MCF 10A (cell line): ENCODE results near the gene NIPAL1. TPM values are rescaled to one million over a fixed set of nuclear protein-coding genes. Genes with fewer than 3 reads are reported as not detected.

ENCODE experiments used
- BruUV-seq: library from RNA; stranded (reverse); fragments of 400-500 nt; replicated peaks from 2 replicates; lab custom pipeline; 2021; lab: Mats Ljungman, UMichigan
- CTCF ChIA-PET: fragments of 300-600 bp; sonication (Branson Sonifier 250); formaldehyde crosslinking; extraction: SDS; loops from one replicate; lab custom pipeline; 2021; ENCODE audit warnings: antibody characterized with exemption, inconsistent platforms; lab: Yijun Ruan, JAX
- POLR2A ChIA-PET: fragments of 300-600, 350-650 bp; sonication (Branson Sonifier 250); formaldehyde crosslinking; extraction: SDS; loops from one replicate; lab custom pipeline; 2020; ENCODE audit warnings: antibody characterized with exemption, inconsistent platforms; lab: Yijun Ruan, JAX
- DNase-seq: peaks from one replicate; pipeline ENCODE4 v3.0.0-alpha.2; 2018; ENCODE audit not compliant: unreplicated experiment
- H3K27ac Mint-ChIP-seq: one replicate; pipeline ENCODE4 v1.8.0; 2022; ENCODE audit warnings: mild to moderate bottlenecking, low read depth, mixed read lengths; ENCODE audit not compliant: unreplicated experiment
- H3K27me3 Mint-ChIP-seq: one replicate; pipeline ENCODE4 v1.8.0; 2022; ENCODE audit warnings: mixed read lengths; ENCODE audit not compliant: insufficient read depth, unreplicated experiment
- H3K36me3 Mint-ChIP-seq: one replicate; pipeline ENCODE4 v1.8.0; 2022; ENCODE audit warnings: mild to moderate bottlenecking, moderate library complexity, mixed read lengths; ENCODE audit not compliant: insufficient read depth, unreplicated experiment
- H3K4me1 Mint-ChIP-seq: one replicate; pipeline ENCODE4 v1.8.0; 2022; ENCODE audit warnings: mixed read lengths; ENCODE audit not compliant: insufficient read depth, unreplicated experiment
- H3K4me3 Mint-ChIP-seq: one replicate; pipeline ENCODE4 v1.8.0; 2022; ENCODE audit warnings: mild to moderate bottlenecking, moderate library complexity, mixed read lengths; ENCODE audit not compliant: unreplicated experiment
- H3K9me3 Mint-ChIP-seq: one replicate; pipeline ENCODE4 v1.8.0; 2022; ENCODE audit warnings: mixed read lengths; ENCODE audit not compliant: unreplicated experiment
- intact Hi-C: fragments of 100-400 bp; cut with micrococcal nuclease; formaldehyde crosslinking; loops from 2 replicates; pipeline ENCODE4 v1.14.1; 2022
- total RNA-seq: library from RNA; stranded (reverse); gene quantifications from 2 replicates; pipeline ENCODE4 v1.2.3, GENCODE V29; 2022
- TF ChIP-seq, protein P1 (sequence below): fragments of 200-600 bp; IDR thresholded peaks from one replicate; pipeline ENCODE4 v1.8.0; 2022; ENCODE audit warnings: antibody characterized with exemption, mild to moderate bottlenecking; ENCODE audit not compliant: unreplicated experiment

Gene NIPAL1
- total RNA-seq, 1 experiment from 2014 or later = 10.0 TPM

DNA sequence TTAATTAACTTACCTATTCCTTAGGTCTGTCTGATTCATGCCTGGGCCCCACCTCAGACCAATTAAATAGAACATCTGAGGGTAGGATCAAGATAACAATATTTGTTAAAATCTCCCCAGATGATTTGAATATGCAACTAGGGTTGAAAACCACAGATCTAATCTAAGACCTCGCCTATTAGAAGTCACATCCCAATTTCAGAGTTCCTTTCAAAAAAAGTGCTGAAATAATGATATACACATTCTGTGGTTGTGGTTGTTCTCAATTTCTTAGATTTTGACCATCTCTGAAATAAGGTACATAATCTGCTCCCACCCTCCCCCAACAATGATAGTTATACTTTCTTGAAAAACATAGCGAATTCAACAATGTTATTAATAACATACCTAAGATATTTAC lies 27.7 kb downstream of the NIPAL1 start:
- BruUV-seq = no TSS peak
- ChIA-PET POLR2A (no interaction called here), CTCF (interaction anchor here (0.6 to 3.4 kb wide), 3 partner anchors 10 to 378 kb away, joined by 5 to 26 read pairs (median 11); no protein-coding TSS in a partner anchor)
- H3K9me3 Mint-ChIP-seq = no peaks in the 10 kb centered on the region
- no peaks in the 10 kb centered on the region for H3K27me3 Mint-ChIP-seq
- H3K27ac Mint-ChIP-seq = no peak overlapping the region
- H3K36me3 Mint-ChIP-seq = peaks cover 2% of the 10 kb centered on the region
- H3K4me3 Mint-ChIP-seq = no peak overlapping the region
- intact Hi-C loops = no loop called here
- H3K4me1 Mint-ChIP-seq = no peaks in the 10 kb centered on the region
- DNase-seq = no peak
- TF ChIP-seq, protein P1, sequence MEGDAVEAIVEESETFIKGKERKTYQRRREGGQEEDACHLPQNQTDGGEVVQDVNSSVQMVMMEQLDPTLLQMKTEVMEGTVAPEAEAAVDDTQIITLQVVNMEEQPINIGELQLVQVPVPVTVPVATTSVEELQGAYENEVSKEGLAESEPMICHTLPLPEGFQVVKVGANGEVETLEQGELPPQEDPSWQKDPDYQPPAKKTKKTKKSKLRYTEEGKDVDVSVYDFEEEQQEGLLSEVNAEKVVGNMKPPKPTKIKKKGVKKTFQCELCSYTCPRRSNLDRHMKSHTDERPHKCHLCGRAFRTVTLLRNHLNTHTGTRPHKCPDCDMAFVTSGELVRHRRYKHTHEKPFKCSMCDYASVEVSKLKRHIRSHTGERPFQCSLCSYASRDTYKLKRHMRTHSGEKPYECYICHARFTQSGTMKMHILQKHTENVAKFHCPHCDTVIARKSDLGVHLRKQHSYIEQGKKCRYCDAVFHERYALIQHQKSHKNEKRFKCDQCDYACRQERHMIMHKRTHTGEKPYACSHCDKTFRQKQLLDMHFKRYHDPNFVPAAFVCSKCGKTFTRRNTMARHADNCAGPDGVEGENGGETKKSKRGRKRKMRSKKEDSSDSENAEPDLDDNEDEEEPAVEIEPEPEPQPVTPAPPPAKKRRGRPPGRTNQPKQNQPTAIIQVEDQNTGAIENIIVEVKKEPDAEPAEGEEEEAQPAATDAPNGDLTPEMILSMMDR = no peak

DNA sequence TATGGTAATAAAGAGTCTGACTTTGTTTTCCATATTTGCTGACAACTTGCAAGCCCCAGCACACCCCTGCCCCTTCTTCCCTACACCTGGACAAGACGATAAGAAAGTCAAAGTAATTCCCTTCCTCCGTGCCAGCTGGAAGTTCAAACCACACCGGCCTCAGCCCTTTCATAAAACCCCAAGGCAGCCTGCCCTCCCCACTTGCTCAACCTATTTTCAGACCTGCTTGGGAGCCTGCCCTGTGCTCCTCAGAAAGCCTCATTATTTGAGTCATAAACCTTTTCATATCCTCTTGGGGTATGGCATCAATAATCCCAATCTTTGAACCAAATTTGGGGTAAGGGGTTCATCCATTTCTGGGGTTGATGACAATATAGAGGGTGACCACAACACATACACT lies 29.5 kb downstream of the NIPAL1 start:
- Mint-ChIP-seq H3K4me1 (no peaks in the 10 kb centered on the region), H3K36me3 (peaks cover 7% of the 10 kb centered on the region), H3K4me3 (no peak overlapping the region), H3K27me3 (no peaks in the 10 kb centered on the region), H3K27ac (no peak overlapping the region), H3K9me3 (no peaks in the 10 kb centered on the region)
- POLR2A ChIA-PET = no interaction called here
- no peak for DNase-seq
- BruUV-seq = no TSS peak
- TF ChIP-seq, protein P1 = no peak
- CTCF ChIA-PET = interaction anchor here (0.7 to 3.4 kb wide), 4 partner anchors 12 to 1499 kb away, joined by 3 to 26 read pairs (median 3); no protein-coding TSS in a partner anchor
- intact Hi-C loops = no loop called here

DNA sequence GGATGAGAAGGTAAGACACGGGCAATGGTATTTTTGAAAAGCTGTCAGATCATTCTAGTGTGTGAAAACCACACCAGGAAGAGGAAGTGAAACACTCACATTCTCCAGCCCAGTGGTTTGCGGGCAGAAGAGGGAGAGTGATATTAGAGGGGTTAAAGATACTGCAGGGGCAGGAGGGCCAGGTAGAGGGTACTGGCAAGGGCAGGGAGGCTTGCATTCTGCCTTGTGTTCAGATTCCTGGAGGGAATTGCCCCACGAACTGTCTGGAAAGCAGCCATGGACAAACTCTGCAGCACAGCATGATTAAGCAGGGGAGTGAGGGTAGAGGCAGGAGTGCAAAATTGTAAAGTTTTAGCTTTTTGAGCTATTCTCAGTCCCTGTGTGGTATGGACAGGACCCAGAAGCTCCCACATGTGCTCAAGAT lies 30.9 kb downstream of the NIPAL1 start:
- Mint-ChIP-seq H3K4me1 (no peaks in the 10 kb centered on the region), H3K27me3 (no peaks in the 10 kb centered on the region), H3K36me3 (peaks cover 7% of the 10 kb centered on the region), H3K4me3 (no peak overlapping the region), H3K27ac (no peak overlapping the region), H3K9me3 (no peaks in the 10 kb centered on the region)
- TF ChIP-seq, protein P1 = no peak
- ChIA-PET CTCF (interaction anchor here (0.9 to 3.4 kb wide), 2 partner anchors 13 to 21 kb away, joined by 4 to 26 read pairs; no protein-coding TSS in a partner anchor), POLR2A (interaction anchor here (0.6 kb wide), 1 partner anchor 13 kb away, joined by 3 read pairs; no protein-coding TSS in a partner anchor)
- DNase-seq = no peak
- no TSS peak for BruUV-seq
- intact Hi-C loops = no loop called here

DNA sequence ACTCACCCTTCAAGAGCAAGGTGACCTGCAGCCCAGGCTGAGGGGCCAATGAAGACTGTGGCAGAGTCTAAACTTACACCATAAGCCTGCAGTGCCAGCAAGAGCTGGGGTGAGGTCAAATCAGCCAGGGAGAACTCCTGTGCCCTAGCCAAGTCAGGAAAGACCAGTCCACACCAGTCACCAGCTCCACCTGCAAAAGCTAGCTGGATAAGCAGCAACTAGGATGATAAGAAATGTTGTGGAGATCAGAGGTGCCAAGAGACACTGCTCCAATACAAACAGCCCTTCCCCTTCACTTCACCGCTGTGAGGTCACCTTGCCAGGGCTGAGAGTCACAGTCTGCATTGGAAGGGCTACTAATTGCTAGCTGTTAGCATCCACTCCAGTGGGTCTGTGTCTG lies 31.3 kb downstream of the NIPAL1 start:
- ChIA-PET POLR2A (interaction anchor here (0.6 kb wide), 1 partner anchor 14 kb away, joined by 3 read pairs; no protein-coding TSS in a partner anchor), CTCF (interaction anchor here (0.9 to 3.4 kb wide), 3 partner anchors 14 to 21 kb away, joined by 4 to 26 read pairs (median 10); no protein-coding TSS in a partner anchor)
- Mint-ChIP-seq H3K27me3 (no peaks in the 10 kb centered on the region), H3K27ac (no peak overlapping the region), H3K36me3 (peaks cover 7% of the 10 kb centered on the region), H3K4me3 (no peak overlapping the region), H3K9me3 (no peaks in the 10 kb centered on the region), H3K4me1 (no peaks in the 10 kb centered on the region)
- intact Hi-C loops = no loop called here
- TF ChIP-seq, protein P1 = no peak
- DNase-seq = no peak
- no TSS peak for BruUV-seq
